GM23338 (cell line): ENCODE measurements around the gene SMIM22. TPM values are rescaled to one million over a fixed set of nuclear protein-coding genes. Genes with fewer than 3 reads are reported as not detected.

Source experiments
- ATAC-seq: fragments of 200-7000 bp; cut with Tn5 transposase; 3 replicates; pipeline ENCODE4 v1.9.1; 2020
- DNase-seq: peaks from one replicate; pipeline ENCODE4 v3.0.0-alpha.2; 2015; ENCODE audit warnings: low spot score
- H2AFZ ChIP-seq: fragments of 200-600 bp; sonication (generic); 2 replicates; pipeline ENCODE4 v1.8.0; 2016; ENCODE audit warnings: antibody characterized with exemption, mild to moderate bottlenecking, moderate library complexity
- H3F3A ChIP-seq: fragments of 200-600 bp; sonication (generic); replicated peaks from 2 replicates; pipeline ENCODE4 v1.8.0; 2017; ENCODE audit warnings: antibody characterized with exemption, mixed run types, low read depth
- H3K27ac ChIP-seq: fragments of 200-600 bp; sonication (generic); 2 replicates; pipeline ENCODE4 v1.6.1; 2016; ENCODE audit warnings: low read depth
- H3K27me3 ChIP-seq: fragments of 200-600 bp; sonication (generic); 2 replicates; pipeline ENCODE4 v1.8.0; 2016; ENCODE audit warnings: mild to moderate bottlenecking, mixed run types, moderate library complexity; ENCODE audit not compliant: insufficient read depth
- H3K36me3 ChIP-seq: fragments of 200-600 bp; sonication (generic); 2 replicates; pipeline ENCODE4 v1.8.0; 2016; ENCODE audit warnings: mild to moderate bottlenecking; ENCODE audit not compliant: insufficient read depth
- H3K4me1 ChIP-seq: fragments of 200-600 bp; sonication (generic); 2 replicates; pipeline ENCODE4 v1.8.0; 2016; ENCODE audit warnings: mild to moderate bottlenecking, moderate library complexity; ENCODE audit not compliant: insufficient read depth
- H3K4me2 ChIP-seq: fragments of 200-600 bp; sonication (generic); 2 replicates; pipeline ENCODE4 v1.7.1; 2017; ENCODE audit warnings: mixed run types
- H3K4me3 ChIP-seq: fragments of 200-600 bp; sonication (generic); 2 replicates; pipeline ENCODE4 v1.6.1; 2016; ENCODE audit warnings: mixed run types
- H3K79me2 ChIP-seq: fragments of 200-600 bp; sonication (generic); replicated peaks from 2 replicates; pipeline ENCODE4 v1.8.0; 2017; ENCODE audit warnings: mild to moderate bottlenecking; ENCODE audit not compliant: insufficient read depth
- H3K9me2 ChIP-seq: fragments of 200-600 bp; sonication (generic); 2 replicates; pipeline ENCODE4 v1.8.0; 2017; ENCODE audit not compliant: insufficient read depth
- H4K20me1 ChIP-seq: fragments of 200-600 bp; sonication (generic); replicated peaks from 2 replicates; pipeline ENCODE4 v1.8.0; 2017; ENCODE audit warnings: mild to moderate bottlenecking; ENCODE audit not compliant: insufficient read depth
- H3K27ac Mint-ChIP-seq: 2 replicates; pipeline ENCODE4 v1.8.0; 2020; ENCODE audit warnings: inconsistent platforms, mild to moderate bottlenecking, moderate library complexity, mixed read lengths
- H3K27me3 Mint-ChIP-seq: 3 replicates; pipeline ENCODE4 v1.8.0; 2022; ENCODE audit warnings: low read depth, mild to moderate bottlenecking, moderate library complexity, mixed read lengths, inconsistent platforms; ENCODE audit not compliant: insufficient read depth, poor library complexity
- H3K36me3 Mint-ChIP-seq: 3 replicates; pipeline ENCODE4 v1.8.0; 2021; ENCODE audit warnings: low read depth, mild to moderate bottlenecking, inconsistent platforms, moderate library complexity, mixed read lengths
- H3K4me1 Mint-ChIP-seq: 3 replicates; pipeline ENCODE4 v1.8.0; 2020; ENCODE audit warnings: mild to moderate bottlenecking, inconsistent platforms, mixed read lengths
- H3K4me3 Mint-ChIP-seq: 3 replicates; pipeline ENCODE4 v1.8.0; 2021; ENCODE audit warnings: moderate library complexity, mild to moderate bottlenecking, inconsistent platforms, mixed read lengths
- H3K9me3 Mint-ChIP-seq: 3 replicates; pipeline ENCODE4 v1.8.0; 2020; ENCODE audit warnings: moderate library complexity, mild to moderate bottlenecking, inconsistent platforms, mixed read lengths
- CREB1 ChIP-seq: fragments of 250-450 bp; sonication (Bioruptor Pico); IDR thresholded peaks from 2 replicates; pipeline ENCODE4 v1.5.0; 2020; ENCODE audit warnings: low read depth, mild to moderate bottlenecking, moderate library complexity
- ETS1 ChIP-seq: IDR thresholded peaks from 2 replicates; pipeline ENCODE4 v1.6.1; 2016; ENCODE audit warnings: antibody characterized with exemption
- EZH2 ChIP-seq: fragments of 200-600 bp; sonication (generic); IDR thresholded peaks from one replicate; pipeline ENCODE4 v1.8.0; 2017; ENCODE audit warnings: antibody characterized with exemption, mild to moderate bottlenecking, low read depth; ENCODE audit not compliant: unreplicated experiment
- EZH2phosphoT487 ChIP-seq: fragments of 200-600 bp; sonication (generic); IDR thresholded peaks from one replicate; pipeline ENCODE4 v1.8.1; 2018; ENCODE audit warnings: antibody characterized with exemption; ENCODE audit not compliant: unreplicated experiment
- JUNB ChIP-seq: IDR thresholded peaks from one replicate; pipeline ENCODE4 v1.6.1; 2016; ENCODE audit warnings: antibody characterized with exemption; ENCODE audit not compliant: unreplicated experiment
- NANOG ChIP-seq: IDR thresholded peaks from 2 replicates; pipeline ENCODE4 v1.6.1; 2016; ENCODE audit warnings: antibody characterized with exemption, borderline replicate concordance
- POLR2AphosphoS5 ChIP-seq: IDR thresholded peaks from 2 replicates; pipeline ENCODE4 v1.6.1; 2016; ENCODE audit warnings: antibody characterized with exemption, low read depth
- REST ChIP-seq: IDR thresholded peaks from one replicate; pipeline ENCODE4 v1.6.1; 2018; ENCODE audit warnings: antibody characterized with exemption; ENCODE audit not compliant: unreplicated experiment
- STAT1 ChIP-seq: IDR thresholded peaks from one replicate; pipeline ENCODE4 v1.6.1; 2016; ENCODE audit warnings: antibody characterized with exemption; ENCODE audit not compliant: unreplicated experiment
- ZNF114 ChIP-seq: fragments of 250-450 bp; sonication (Bioruptor Pico); IDR thresholded peaks from 2 replicates; pipeline ENCODE4 v1.5.0; 2020; ENCODE audit warnings: mild to moderate bottlenecking, moderate library complexity
- ZNF331 ChIP-seq: fragments of 250-450 bp; sonication (Bioruptor Pico); IDR thresholded peaks from 2 replicates; pipeline ENCODE4 v1.5.0; 2020; ENCODE audit warnings: low read depth, mild to moderate bottlenecking, moderate library complexity
- polyA plus RNA-seq: library from polyadenylated mRNA; unstranded; fragments of >200 nt; fragmentation: Nextera tagmentation; extraction: Ambion mirVana; gene quantifications from 2 replicates; pipeline ENCODE4 v1.2.1, GENCODE V29; 2016
- total RNA-seq: library from RNA; depleted of rRNA; stranded (reverse); fragments of >200 nt; shearing (Covaris generic); gene quantifications from 2 replicates; pipeline ENCODE4 v1.2.3, GENCODE V29; 2014
- TF ChIP-seq, protein P1 (sequence below), 2 experiments: fragments of 200-600 bp in 1 of 2; sonication (generic) in 1 of 2; conservative IDR thresholded peaks; 2 replicates each; pipeline versions ENCODE4 v1.5.1 to v1.6.1; 2016 to 2017; ENCODE audit warnings: antibody characterized with exemption in 2 of 2, low read depth in 2 of 2, mild to moderate bottlenecking in 2 of 2, moderate library complexity in 1 of 2

SMIM22 gene
- total and polyA plus RNA-seq, 2 experiments from 2014 or later, result 1.4 TPM; not detected in 1

- no peaks in the 10 kb centered on the region; the same call in 1 of the 2 replicates for H4K20me1 ChIP-seq
- Mint-ChIP-seq H3K27ac (no peak overlapping the region), H3K4me1 (no peaks in the 10 kb centered on the region), H3K27me3 (no peaks in the 10 kb centered on the region), H3K36me3 (peaks cover 77% of the 10 kb centered on the region), H3K4me3 (no peak overlapping the region), H3K9me3 (peaks cover 6% of the 10 kb centered on the region; the same call in 2 of the 3 replicates)
- H2AFZ ChIP-seq, result no peak overlapping the region
- no peaks in the 10 kb centered on the region for H3F3A ChIP-seq
- DNase-seq (no peak), ATAC-seq (no peak)
- no peak overlapping the region for H3K4me3 ChIP-seq
- H3K36me3 ChIP-seq, result peaks cover 27% of the 10 kb centered on the region; the same call in 1 of the 2 replicates
- H3K9me2 ChIP-seq, result no peaks in the 10 kb centered on the region
- no peaks in the 10 kb centered on the region for H3K79me2 ChIP-seq
- TF ChIP-seq ZNF331 (no peak), ETS1 (no peak), EZH2 (no peak), ZNF114 (no peak), NANOG (no peak), CREB1 (no peak), JUNB (no peak), EZH2phosphoT487 (no peak)
- TF ChIP-seq, protein P1, sequence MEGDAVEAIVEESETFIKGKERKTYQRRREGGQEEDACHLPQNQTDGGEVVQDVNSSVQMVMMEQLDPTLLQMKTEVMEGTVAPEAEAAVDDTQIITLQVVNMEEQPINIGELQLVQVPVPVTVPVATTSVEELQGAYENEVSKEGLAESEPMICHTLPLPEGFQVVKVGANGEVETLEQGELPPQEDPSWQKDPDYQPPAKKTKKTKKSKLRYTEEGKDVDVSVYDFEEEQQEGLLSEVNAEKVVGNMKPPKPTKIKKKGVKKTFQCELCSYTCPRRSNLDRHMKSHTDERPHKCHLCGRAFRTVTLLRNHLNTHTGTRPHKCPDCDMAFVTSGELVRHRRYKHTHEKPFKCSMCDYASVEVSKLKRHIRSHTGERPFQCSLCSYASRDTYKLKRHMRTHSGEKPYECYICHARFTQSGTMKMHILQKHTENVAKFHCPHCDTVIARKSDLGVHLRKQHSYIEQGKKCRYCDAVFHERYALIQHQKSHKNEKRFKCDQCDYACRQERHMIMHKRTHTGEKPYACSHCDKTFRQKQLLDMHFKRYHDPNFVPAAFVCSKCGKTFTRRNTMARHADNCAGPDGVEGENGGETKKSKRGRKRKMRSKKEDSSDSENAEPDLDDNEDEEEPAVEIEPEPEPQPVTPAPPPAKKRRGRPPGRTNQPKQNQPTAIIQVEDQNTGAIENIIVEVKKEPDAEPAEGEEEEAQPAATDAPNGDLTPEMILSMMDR (conservative IDR thresholded peaks at IDR 0.05; ENCODE audit: low read depth in 2 of 2), result no peak
- no peak overlapping the region for H3K4me2 ChIP-seq
- no peak overlapping the region for H3K27ac ChIP-seq
- no peaks in the 10 kb centered on the region for H3K27me3 ChIP-seq
- H3K4me1 ChIP-seq, result no peaks in the 10 kb centered on the region
Measured at GRCh38 chr16:4755687-4756086, 39.5 kb upstream of the SMIM22 start.

GRCh38 chr16:4760221-4760910 lies 34.8 kb upstream of the SMIM22 start:
- Histone ChIP-seq H3K27ac (no peak overlapping the region), H3K36me3 (peaks cover 22% of the 10 kb centered on the region; the same call in 1 of the 2 replicates), H3K4me2 (no peak overlapping the region), H3K4me1 (no peaks in the 10 kb centered on the region), H3K4me3 (no peak overlapping the region), H3K79me2 (peaks cover 5% of the 10 kb centered on the region; the same call in 1 of the 2 replicates), H2AFZ (no peak overlapping the region), H4K20me1 (no peaks in the 10 kb centered on the region; the same call in 1 of the 2 replicates), H3K9me2 (no peaks in the 10 kb centered on the region), H3F3A (no peaks in the 10 kb centered on the region), H3K27me3 (no peaks in the 10 kb centered on the region)
- Mint-ChIP-seq H3K4me3 (no peak overlapping the region), H3K4me1 (no peaks in the 10 kb centered on the region), H3K27ac (peak overlapping the region; percentile 20), H3K9me3 (peaks cover 4% of the 10 kb centered on the region; the same call in 2 of the 3 replicates), H3K27me3 (peaks cover 5% of the 10 kb centered on the region), H3K36me3 (peaks cover 87% of the 10 kb centered on the region)
- no peak for DNase-seq
- peak; percentile 48; the same call in 2 of the 3 replicates for ATAC-seq
- TF ChIP-seq ZNF331 (no peak), EZH2phosphoT487 (no peak), POLR2AphosphoS5 (no peak), REST (no peak), ZNF114 (no peak), ETS1 (no peak), CREB1 (no peak), STAT1 (no peak), NANOG (no peak), EZH2 (no peak), JUNB (no peak)
- TF ChIP-seq, protein P1 (conservative IDR thresholded peaks at IDR 0.05; ENCODE audit: low read depth in 2 of 2), result no peak
